ENCODE measurements around the gene RAB17. TPM values are rescaled to one million over a fixed set of nuclear protein-coding genes. Genes with fewer than 3 reads are reported as not detected.

Gene RAB17, protein sequence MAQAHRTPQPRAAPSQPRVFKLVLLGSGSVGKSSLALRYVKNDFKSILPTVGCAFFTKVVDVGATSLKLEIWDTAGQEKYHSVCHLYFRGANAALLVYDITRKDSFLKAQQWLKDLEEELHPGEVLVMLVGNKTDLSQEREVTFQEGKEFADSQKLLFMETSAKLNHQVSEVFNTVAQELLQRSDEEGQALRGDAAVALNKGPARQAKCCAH
- 1 to 10 TPM; 2.0 to 2.7 TPM for total RNA-seq
- long read RNA-seq, donor 1, partial matches to known transcripts = 0 of 1 reads
- long read RNA-seq, donor 1, other reads (novel, unspliced or antisense) = 1 of 1 reads
- long read RNA-seq, donor 2, partial matches to known transcripts = 0 of 1 reads
- long read RNA-seq, donor 2, other reads (novel, unspliced or antisense) = 1 of 1 reads

DNA sequence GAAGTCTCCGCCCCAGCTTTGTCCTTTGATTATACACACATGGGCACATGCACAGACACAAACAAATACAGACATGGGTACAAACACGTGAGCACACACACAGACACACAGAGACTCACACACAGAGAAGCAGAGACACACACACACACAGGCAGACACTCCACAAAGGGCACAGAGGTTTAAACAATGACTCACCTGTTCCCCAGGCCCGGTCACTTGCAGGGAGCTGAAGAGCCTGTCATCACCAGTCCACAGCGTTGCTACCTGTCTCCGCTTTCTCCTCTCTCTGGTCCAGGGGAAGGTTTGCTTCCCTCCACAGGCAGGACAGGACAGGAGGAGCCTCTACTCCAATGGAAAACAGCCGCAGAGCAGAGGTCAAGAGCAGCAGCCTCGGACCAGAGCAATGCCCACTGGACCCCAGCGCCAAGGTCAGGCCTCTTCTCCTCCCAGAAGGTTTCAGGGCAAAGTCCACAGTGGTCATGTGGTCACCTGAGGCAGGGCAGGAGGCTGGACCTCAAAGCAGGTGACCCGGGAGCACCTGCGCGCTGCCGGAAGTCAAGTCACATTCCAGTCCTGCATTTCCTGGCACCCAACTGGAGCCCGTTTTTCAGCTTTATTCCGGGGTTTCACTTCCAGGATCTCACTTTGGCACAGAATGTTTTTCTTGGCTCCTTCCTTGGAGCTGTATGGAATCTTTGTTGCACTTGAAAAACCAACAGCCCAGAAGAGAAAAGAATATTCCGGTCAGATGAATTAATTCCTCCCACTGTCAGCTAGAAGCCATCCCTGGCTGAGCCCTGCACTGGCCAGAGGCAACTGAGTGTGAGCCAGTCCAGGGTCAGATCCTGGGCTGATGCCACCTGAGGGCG is at the start of gene RAB17:
Gene RAB17, minus strand, starts transcription at position 463 of the 869 bp plus-strand sequence. CDS start 4,580 bp downstream, outside the sequence.
- DNase-seq (ENCODE audit: low spot score) = peak; percentile 79
- intact Hi-C loops (cut with DNase I) = loop anchor here in 1 of 2 donors (10.0 kb wide), 1 partner anchor 154 kb away; no protein-coding TSS in a partner anchor

DNA sequence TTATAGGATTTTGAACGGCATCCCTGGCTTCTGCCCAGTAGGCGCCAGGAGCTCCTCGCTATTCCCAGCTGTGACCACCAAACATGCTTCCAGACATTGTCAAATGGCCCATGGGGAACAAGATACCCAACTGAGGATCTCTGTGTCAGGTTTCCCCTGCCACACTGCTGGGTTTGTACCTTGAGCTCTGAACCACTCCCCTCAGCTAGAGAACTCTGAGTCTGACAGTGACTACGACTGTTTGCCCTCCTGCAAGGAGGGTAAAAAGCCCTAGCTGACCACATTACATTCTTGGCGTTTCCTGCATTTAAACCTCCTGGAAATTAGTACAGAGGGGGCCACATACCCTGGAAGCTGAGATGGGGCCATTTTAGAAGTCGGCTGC is 49.3 kb upstream of the RAB17 start:
- intact Hi-C loops (cut with DNase I) = no loop called here
- peak; percentile 25 for DNase-seq (ENCODE audit: low spot score)

DNA sequence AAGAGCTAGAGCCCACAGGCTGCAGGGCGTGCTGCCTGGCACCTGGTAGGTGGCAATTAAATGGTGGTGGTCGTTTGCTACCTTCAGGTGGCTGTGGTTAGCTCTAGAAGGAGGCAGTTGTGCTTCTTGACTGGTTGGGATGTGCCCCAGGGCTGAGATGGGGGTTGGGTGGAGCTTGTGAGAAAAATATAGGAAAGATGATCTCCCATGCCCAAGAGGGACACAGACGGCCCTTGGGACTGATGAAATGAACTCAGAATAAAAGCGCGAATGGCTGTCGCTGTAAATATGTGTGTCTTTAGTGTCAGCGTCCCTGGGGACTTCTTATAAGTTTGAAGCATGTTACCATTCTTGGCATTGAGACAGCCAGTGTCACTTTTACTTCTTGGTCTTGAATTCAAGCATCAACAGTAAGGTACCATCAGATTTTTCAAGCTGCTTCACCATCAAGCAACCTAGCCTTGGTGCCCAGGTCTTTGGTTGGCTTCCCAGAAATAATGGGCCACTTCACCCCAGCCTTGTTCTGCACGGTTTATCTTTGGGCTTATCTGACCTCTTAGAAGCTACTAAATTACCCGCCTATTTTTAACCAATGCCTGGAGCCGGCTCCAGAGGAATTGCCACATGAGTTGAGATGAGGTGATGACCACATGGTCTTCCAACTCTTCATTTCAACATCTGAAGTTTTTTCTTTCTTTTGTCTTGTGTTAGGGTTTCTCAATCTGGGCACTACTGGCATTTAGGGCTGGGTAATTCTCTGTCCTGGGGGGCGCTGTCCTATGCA is 48.7 kb upstream of the RAB17 start:
- intact Hi-C loops (cut with DNase I) = no loop called here
- no peak for DNase-seq (ENCODE audit: low spot score)

DNA sequence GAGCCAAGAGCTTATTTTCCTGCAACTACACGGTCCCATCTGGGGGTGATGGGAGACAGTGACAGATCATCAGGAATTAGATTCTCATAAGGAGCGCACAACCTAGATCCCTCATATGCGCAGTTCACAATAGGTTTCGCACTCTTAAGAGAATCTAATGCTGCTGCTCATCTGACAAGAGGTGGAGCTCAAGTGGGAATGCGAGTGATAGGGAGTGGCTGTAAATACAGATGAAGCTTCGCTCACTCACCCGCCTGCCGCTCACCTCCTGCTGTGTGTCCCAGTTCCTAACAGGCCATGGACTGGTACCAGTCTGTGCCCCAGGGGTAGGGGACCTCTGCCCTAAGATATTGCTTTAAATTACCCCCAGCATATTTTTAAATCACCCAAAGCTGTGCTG is 47.6 kb upstream of the RAB17 start:
- intact Hi-C loops (cut with DNase I) = no loop called here
- DNase-seq (ENCODE audit: low spot score) = no peak

DNA sequence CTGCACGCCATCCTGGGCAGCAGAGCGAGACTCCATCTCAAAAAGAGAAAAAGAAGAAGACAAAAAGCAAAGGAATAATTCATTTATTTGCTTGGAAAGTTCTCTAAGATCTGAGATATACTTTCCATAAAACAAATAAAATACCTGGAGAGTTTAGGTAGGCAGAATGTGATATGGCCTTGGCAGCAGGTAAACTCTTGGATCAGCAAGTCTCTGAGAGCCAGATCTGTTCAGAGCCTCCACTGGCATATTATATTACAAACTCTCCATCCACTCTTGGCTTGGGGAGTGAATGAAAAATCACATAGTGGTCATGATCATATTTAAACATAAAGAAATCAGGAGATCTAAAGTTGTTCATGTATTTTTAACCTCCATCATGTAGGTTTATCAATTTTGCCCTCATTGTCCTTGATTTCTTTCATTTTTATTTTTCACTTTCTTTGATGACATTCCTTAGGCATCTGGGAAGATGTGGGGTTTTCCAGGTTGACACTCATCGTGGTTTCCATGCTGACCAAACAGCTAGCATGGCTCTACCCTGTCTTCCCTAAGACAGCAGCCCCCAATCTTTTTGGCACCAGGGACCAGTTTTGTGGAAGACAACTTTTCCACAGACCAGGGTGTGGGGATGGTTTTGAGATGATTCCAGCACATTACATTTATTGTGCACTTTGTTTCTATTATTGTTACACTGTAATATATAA is 47.0 kb upstream of the RAB17 start:
- no peak for DNase-seq (ENCODE audit: low spot score)
- intact Hi-C loops (cut with DNase I) = no loop called here

DNA sequence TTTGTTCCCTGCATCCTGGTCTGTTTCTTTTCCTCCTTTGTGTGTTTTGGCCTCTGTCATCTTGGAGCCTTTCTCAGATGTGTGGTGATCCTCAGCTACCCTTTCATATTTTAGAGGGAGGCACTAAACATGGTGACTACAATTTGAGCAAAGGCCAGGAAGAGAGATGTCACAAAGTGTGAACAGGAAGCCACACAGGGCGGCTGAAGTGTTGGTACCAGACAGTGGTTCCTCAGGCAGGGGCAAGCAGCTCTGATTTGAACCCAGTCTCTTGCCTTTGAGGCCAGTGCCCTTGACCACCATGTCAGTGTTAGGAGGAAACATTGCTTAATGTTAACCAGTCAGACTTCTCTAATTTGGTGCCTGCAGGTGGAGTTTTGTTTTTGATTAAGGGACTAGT is 46.0 kb upstream of the RAB17 start:
- intact Hi-C loops (cut with DNase I) = no loop called here

GRCh38 chr2:237633061-237633561 is 42.6 kb upstream of the RAB17 start:
- no peak for DNase-seq (ENCODE audit: low spot score)
- intact Hi-C loops (cut with DNase I) = no loop called here

More for the DNA sequence above, 46.0 kb upstream of the RAB17 start:
- no peak for DNase-seq (ENCODE audit: low spot score)

GRCh38 chr2:237631801-237632585 is 41.5 kb upstream of the RAB17 start:
- intact Hi-C loops (cut with DNase I) = no loop called here
- DNase-seq (ENCODE audit: low spot score) = no peak

- no peak for DNase-seq (ENCODE audit: low spot score)
- intact Hi-C loops (cut with DNase I) = no loop called here
Observed at GRCh38 chr2:237631007-237631785, 40.7 kb upstream of the RAB17 start.

- DNase-seq (ENCODE audit: low spot score) = peak; percentile 32
- intact Hi-C loops (cut with DNase I) = no loop called here
Observed at GRCh38 chr2:237630216-237631000, 39.9 kb upstream of the RAB17 start.

DNA sequence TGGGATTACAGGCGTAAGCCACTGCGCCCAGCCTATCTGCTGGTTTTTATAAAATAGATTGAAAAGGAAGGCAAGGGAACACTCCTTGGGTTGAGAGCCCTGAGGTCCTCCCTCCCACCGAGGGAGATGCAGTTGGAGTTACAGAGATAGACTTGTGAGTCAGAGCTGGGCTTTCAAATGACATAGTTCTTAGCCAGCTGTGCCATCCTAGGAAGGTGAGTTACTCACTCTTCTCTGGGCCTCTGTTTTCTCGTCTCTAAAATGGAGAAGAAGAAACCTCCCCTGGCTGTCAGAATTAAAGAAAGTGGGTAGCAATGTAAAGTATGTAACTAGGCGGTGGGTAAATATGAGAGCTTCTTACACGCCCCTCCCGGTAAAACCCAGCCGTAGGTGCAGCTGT is 39.2 kb upstream of the RAB17 start:
- DNase-seq (ENCODE audit: low spot score) = peak; percentile 32
- intact Hi-C loops (cut with DNase I) = no loop called here

DNA sequence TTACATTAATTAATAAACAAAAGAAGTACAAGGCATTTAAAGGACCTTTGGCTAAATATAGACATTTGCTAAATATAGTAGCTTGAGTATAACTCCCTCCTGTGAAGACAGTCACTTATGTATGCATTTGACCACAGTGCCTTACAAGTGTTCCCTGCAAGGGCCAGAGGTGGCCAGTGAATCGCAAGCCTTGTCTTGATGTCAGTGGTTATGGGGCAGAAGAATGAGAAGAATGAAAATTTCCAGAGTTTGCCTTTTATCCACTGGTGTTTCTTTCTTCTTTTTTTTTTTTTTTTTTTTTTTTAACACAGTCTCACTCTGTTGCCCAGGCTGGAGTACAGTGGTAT is 38.6 kb upstream of the RAB17 start:
- intact Hi-C loops (cut with DNase I) = no loop called here
- no peak for DNase-seq (ENCODE audit: low spot score)

DNA sequence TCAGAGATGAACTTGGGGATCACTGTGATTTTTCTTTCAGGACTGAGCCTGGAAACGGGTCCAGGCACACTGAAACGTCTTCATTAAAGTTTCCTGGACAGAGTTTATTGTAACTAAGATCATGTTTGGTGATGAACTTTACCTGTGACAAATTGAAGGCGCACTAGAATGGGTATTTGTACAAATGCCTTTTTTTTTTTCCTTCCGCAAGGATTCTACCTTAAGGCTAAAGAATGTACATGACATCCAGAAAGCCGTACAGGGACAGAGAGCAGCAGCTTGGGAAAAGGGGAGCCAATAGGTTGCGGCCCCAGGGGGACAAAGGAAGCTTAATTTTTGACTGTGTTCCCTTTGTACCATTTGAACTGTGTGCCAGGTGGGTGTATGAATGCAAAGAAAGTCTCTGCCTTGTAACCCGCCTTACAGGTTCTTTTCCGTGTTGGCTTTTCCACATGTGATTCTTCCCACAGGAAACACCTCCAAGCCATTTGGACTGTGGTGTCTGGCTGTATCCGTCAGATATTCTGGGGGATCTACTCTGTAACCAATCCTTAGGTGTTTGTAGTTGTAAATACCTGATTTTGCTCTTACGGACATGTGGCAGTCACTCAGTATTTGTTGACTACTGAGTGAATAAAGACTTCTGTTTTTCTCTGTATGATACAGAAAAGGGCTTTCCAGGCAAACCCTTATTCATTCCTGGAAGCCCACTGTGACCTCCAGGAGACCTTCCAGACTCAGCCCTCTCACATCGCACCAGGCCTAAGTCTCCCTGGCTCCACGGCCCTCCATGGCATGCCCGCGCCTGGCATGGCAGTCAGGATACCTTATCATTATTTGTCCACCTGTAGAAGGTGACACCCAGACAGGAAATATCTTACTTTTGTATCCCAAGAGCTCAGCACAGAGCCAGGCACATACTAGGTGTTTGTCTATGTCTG is 38.0 kb upstream of the RAB17 start:
- intact Hi-C loops (cut with DNase I) = no loop called here
- no peak for DNase-seq (ENCODE audit: low spot score)

DNA sequence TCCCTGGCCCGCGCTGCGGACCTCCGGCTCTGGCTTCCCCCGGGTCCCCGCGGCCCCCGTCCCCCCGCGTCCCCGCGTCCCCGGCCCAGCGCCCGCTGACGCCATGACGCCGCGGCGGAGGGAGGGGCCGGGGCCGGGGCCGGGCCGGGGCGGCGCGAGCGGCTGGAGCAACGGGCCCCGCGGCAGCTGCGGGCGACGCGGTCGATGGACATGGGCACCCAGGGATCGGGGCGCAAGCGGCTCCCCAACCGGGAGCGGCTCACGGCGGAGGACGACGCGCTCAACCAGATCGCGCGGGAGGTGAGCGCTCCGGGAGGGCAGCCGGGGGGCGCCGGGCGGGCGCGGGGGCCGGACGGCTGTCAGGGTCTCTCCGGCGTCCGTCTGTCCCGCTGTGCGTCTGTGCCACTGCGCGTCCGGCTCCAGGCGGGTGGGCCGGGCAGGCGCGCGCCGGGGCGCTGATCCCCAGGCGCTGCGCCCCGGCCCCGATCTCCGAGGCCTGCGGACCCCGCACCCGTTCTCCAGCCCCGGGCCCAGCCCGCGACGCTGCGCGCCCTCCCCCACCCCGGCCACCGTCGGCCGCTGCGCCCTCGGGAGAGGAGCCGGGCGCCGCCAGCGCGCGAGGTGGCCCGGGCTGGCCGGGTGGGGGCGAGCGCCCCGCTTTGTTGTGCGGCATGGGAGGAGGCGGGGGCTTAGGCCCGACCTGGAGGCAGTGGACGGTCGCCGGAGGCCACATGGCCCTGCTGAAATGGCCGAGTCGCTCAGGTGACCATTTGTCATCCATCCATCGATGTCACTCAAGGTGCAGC is 37.1 kb upstream of the RAB17 start, which contains the start of gene LRRFIP1:
Gene LRRFIP1, plus strand, starts transcription at position 147 of the 806 bp plus-strand sequence. Its CDS starts 58 bp downstream, at position 205.
- DNase-seq (ENCODE audit: low spot score) = peak; percentile 85
- intact Hi-C loops (cut with DNase I) = no loop called here
